GM23338 (cell line): ENCODE measurements around the gene CDC42BPB. TPM values are rescaled to one million over a fixed set of nuclear protein-coding genes. Genes with fewer than 3 reads are reported as not detected.
A peak's percentile ranks its signal among the peaks of the same experiment; 100 is the strongest.

Source experiments
- ATAC-seq: fragments of 200-7000 bp; cut with Tn5 transposase; 3 replicates; pipeline ENCODE4 v1.9.1; 2020
- DNase-seq: peaks from one replicate; pipeline ENCODE4 v3.0.0-alpha.2; 2015; ENCODE audit warnings: low spot score
- H2AFZ ChIP-seq: fragments of 200-600 bp; sonication (generic); 2 replicates; pipeline ENCODE4 v1.8.0; 2016; ENCODE audit warnings: antibody characterized with exemption, mild to moderate bottlenecking, moderate library complexity
- H3F3A ChIP-seq: fragments of 200-600 bp; sonication (generic); replicated peaks from 2 replicates; pipeline ENCODE4 v1.8.0; 2017; ENCODE audit warnings: antibody characterized with exemption, mixed run types, low read depth
- H3K27ac ChIP-seq: fragments of 200-600 bp; sonication (generic); 2 replicates; pipeline ENCODE4 v1.6.1; 2016; ENCODE audit warnings: low read depth
- H3K27me3 ChIP-seq: fragments of 200-600 bp; sonication (generic); 2 replicates; pipeline ENCODE4 v1.8.0; 2016; ENCODE audit warnings: mild to moderate bottlenecking, mixed run types, moderate library complexity; ENCODE audit not compliant: insufficient read depth
- H3K36me3 ChIP-seq: fragments of 200-600 bp; sonication (generic); 2 replicates; pipeline ENCODE4 v1.8.0; 2016; ENCODE audit warnings: mild to moderate bottlenecking; ENCODE audit not compliant: insufficient read depth
- H3K4me1 ChIP-seq: fragments of 200-600 bp; sonication (generic); 2 replicates; pipeline ENCODE4 v1.8.0; 2016; ENCODE audit warnings: mild to moderate bottlenecking, moderate library complexity; ENCODE audit not compliant: insufficient read depth
- H3K4me2 ChIP-seq: fragments of 200-600 bp; sonication (generic); 2 replicates; pipeline ENCODE4 v1.7.1; 2017; ENCODE audit warnings: mixed run types
- H3K4me3 ChIP-seq: fragments of 200-600 bp; sonication (generic); 2 replicates; pipeline ENCODE4 v1.6.1; 2016; ENCODE audit warnings: mixed run types
- H3K79me2 ChIP-seq: fragments of 200-600 bp; sonication (generic); replicated peaks from 2 replicates; pipeline ENCODE4 v1.8.0; 2017; ENCODE audit warnings: mild to moderate bottlenecking; ENCODE audit not compliant: insufficient read depth
- H3K9me2 ChIP-seq: fragments of 200-600 bp; sonication (generic); 2 replicates; pipeline ENCODE4 v1.8.0; 2017; ENCODE audit not compliant: insufficient read depth
- H4K20me1 ChIP-seq: fragments of 200-600 bp; sonication (generic); replicated peaks from 2 replicates; pipeline ENCODE4 v1.8.0; 2017; ENCODE audit warnings: mild to moderate bottlenecking; ENCODE audit not compliant: insufficient read depth
- H3K27ac Mint-ChIP-seq: 2 replicates; pipeline ENCODE4 v1.8.0; 2020; ENCODE audit warnings: inconsistent platforms, mild to moderate bottlenecking, moderate library complexity, mixed read lengths
- H3K27me3 Mint-ChIP-seq: 3 replicates; pipeline ENCODE4 v1.8.0; 2022; ENCODE audit warnings: low read depth, mild to moderate bottlenecking, moderate library complexity, mixed read lengths, inconsistent platforms; ENCODE audit not compliant: insufficient read depth, poor library complexity
- H3K36me3 Mint-ChIP-seq: 3 replicates; pipeline ENCODE4 v1.8.0; 2021; ENCODE audit warnings: low read depth, mild to moderate bottlenecking, inconsistent platforms, moderate library complexity, mixed read lengths
- H3K4me1 Mint-ChIP-seq: 3 replicates; pipeline ENCODE4 v1.8.0; 2020; ENCODE audit warnings: mild to moderate bottlenecking, inconsistent platforms, mixed read lengths
- H3K4me3 Mint-ChIP-seq: 3 replicates; pipeline ENCODE4 v1.8.0; 2021; ENCODE audit warnings: moderate library complexity, mild to moderate bottlenecking, inconsistent platforms, mixed read lengths
- H3K9me3 Mint-ChIP-seq: 3 replicates; pipeline ENCODE4 v1.8.0; 2020; ENCODE audit warnings: moderate library complexity, mild to moderate bottlenecking, inconsistent platforms, mixed read lengths
- CREB1 ChIP-seq: fragments of 250-450 bp; sonication (Bioruptor Pico); IDR thresholded peaks from 2 replicates; pipeline ENCODE4 v1.5.0; 2020; ENCODE audit warnings: low read depth, mild to moderate bottlenecking, moderate library complexity
- CTCF ChIP-seq, 2 experiments: fragments of 200-600 bp in 1 of 2; sonication (generic) in 1 of 2; conservative IDR thresholded peaks; 2 replicates each; pipeline versions ENCODE4 v1.5.1 to v1.6.1; 2016 to 2017; ENCODE audit warnings: antibody characterized with exemption in 2 of 2, low read depth in 2 of 2, mild to moderate bottlenecking in 2 of 2, moderate library complexity in 1 of 2
- EZH2 ChIP-seq: fragments of 200-600 bp; sonication (generic); IDR thresholded peaks from one replicate; pipeline ENCODE4 v1.8.0; 2017; ENCODE audit warnings: antibody characterized with exemption, mild to moderate bottlenecking, low read depth; ENCODE audit not compliant: unreplicated experiment
- EZH2phosphoT487 ChIP-seq: fragments of 200-600 bp; sonication (generic); IDR thresholded peaks from one replicate; pipeline ENCODE4 v1.8.1; 2018; ENCODE audit warnings: antibody characterized with exemption; ENCODE audit not compliant: unreplicated experiment
- JUNB ChIP-seq: IDR thresholded peaks from one replicate; pipeline ENCODE4 v1.6.1; 2016; ENCODE audit warnings: antibody characterized with exemption; ENCODE audit not compliant: unreplicated experiment
- NANOG ChIP-seq: IDR thresholded peaks from 2 replicates; pipeline ENCODE4 v1.6.1; 2016; ENCODE audit warnings: antibody characterized with exemption, borderline replicate concordance
- POLR2AphosphoS5 ChIP-seq: IDR thresholded peaks from 2 replicates; pipeline ENCODE4 v1.6.1; 2016; ENCODE audit warnings: antibody characterized with exemption, low read depth
- STAT1 ChIP-seq: IDR thresholded peaks from one replicate; pipeline ENCODE4 v1.6.1; 2016; ENCODE audit warnings: antibody characterized with exemption; ENCODE audit not compliant: unreplicated experiment
- ZNF331 ChIP-seq: fragments of 250-450 bp; sonication (Bioruptor Pico); IDR thresholded peaks from 2 replicates; pipeline ENCODE4 v1.5.0; 2020; ENCODE audit warnings: low read depth, mild to moderate bottlenecking, moderate library complexity
- polyA plus RNA-seq: library from polyadenylated mRNA; unstranded; fragments of >200 nt; fragmentation: Nextera tagmentation; extraction: Ambion mirVana; gene quantifications from 2 replicates; pipeline ENCODE4 v1.2.1, GENCODE V29; 2016
- total RNA-seq: library from RNA; depleted of rRNA; stranded (reverse); fragments of >200 nt; shearing (Covaris generic); gene quantifications from 2 replicates; pipeline ENCODE4 v1.2.3, GENCODE V29; 2014

Gene CDC42BPB
- total and polyA plus RNA-seq, 2 experiments from 2014 or later, result 12.3 to 127 TPM

GRCh38 chr14:103002578-103003350 is 54.6 kb downstream of the CDC42BPB start:
- no peaks in the 10 kb centered on the region for H3K9me2 ChIP-seq
- peak overlapping the region; percentile 45; the same call in 1 of the 2 replicates for H3K27ac ChIP-seq
- TF ChIP-seq EZH2phosphoT487 (no peak), CTCF (conservative IDR thresholded peaks at IDR 0.05; ENCODE audit: low read depth in 2 of 2) (peak in 1 of 2 experiments; percentile 19; a peak in 2 of 4 replicates), ZNF331 (CRISPR knock-in tag) (no peak), CREB1 (CRISPR knock-in tag) (no peak), JUNB (no peak), POLR2AphosphoS5 (no peak), NANOG (no peak), STAT1 (no peak)
- 0 out of 2 replicates have a peak, but pooled peaks cover 9% of the 10 kb centered on the region for H3K79me2 ChIP-seq
- peaks cover 5% of the 10 kb centered on the region for H4K20me1 ChIP-seq
- Mint-ChIP-seq H3K27me3 (peaks cover 6% of the 10 kb centered on the region), H3K4me1 (peaks cover 2% of the 10 kb centered on the region; the same call in 1 of the 3 replicates), H3K36me3 (peaks cover 40% of the 10 kb centered on the region), H3K9me3 (no peaks in the 10 kb centered on the region), H3K27ac (no peak overlapping the region), H3K4me3 (no peak overlapping the region)
- H2AFZ ChIP-seq, result no peak overlapping the region
- H3K4me2 ChIP-seq, result no peak overlapping the region
- no peak overlapping the region for H3K4me3 ChIP-seq
- DNase-seq (peak; percentile 41), ATAC-seq (no peak)
- H3K27me3 ChIP-seq, result no peaks in the 10 kb centered on the region
- peaks cover 2% of the 10 kb centered on the region; the same call in 1 of the 2 replicates for H3K36me3 ChIP-seq
- H3K4me1 ChIP-seq, result no peaks in the 10 kb centered on the region
- H3F3A ChIP-seq, result no peaks in the 10 kb centered on the region

- Mint-ChIP-seq H3K4me1 (no peaks in the 10 kb centered on the region), H3K9me3 (no peaks in the 10 kb centered on the region), H3K36me3 (peaks cover 38% of the 10 kb centered on the region), H3K27me3 (peaks cover 6% of the 10 kb centered on the region), H3K4me3 (no peak overlapping the region), H3K27ac (no peak overlapping the region)
- Histone ChIP-seq H3K79me2 (peaks cover 11% of the 10 kb centered on the region; the same call in 1 of the 2 replicates), H3K27me3 (no peaks in the 10 kb centered on the region), H3K9me2 (no peaks in the 10 kb centered on the region), H3F3A (no peaks in the 10 kb centered on the region), H2AFZ (no peak overlapping the region), H3K4me1 (no peaks in the 10 kb centered on the region), H3K36me3 (peaks cover 6% of the 10 kb centered on the region; the same call in 1 of the 2 replicates), H3K4me3 (no peak overlapping the region), H3K27ac (no peak overlapping the region), H4K20me1 (peaks cover 3% of the 10 kb centered on the region), H3K4me2 (no peak overlapping the region)
- no peak for ATAC-seq
- TF ChIP-seq EZH2, result no peak
- TF ChIP-seq ZNF331 (CRISPR knock-in tag), result no peak
- DNase-seq, result no peak
These were observed 55.5 kb downstream of the CDC42BPB start for GRCh38 chr14:103001651-103002396.
